ENCODE data around the gene FDX1. TPM values are rescaled to one million over a fixed set of nuclear protein-coding genes. Genes with fewer than 3 reads are reported as not detected.

Gene FDX1
- total and polyA plus RNA-seq, 2 experiments from 2014 or later, result 42.5 to 45.4 TPM

GRCh38 chr11:110481523-110481922 is 51.8 kb downstream of the FDX1 start:
- H3K36me3 ChIP-seq (replicated peaks; ENCODE audit: insufficient read depth, low read depth), result no peaks in the 10 kb centered on the region
- no peak overlapping the region for H3K4me3 ChIP-seq
- WGBS (ENCODE audit: low lambda C conversion rate, missing lambda C conversion rate), result 87% methylated on average over 5 of the region's 5 CpGs

DNA sequence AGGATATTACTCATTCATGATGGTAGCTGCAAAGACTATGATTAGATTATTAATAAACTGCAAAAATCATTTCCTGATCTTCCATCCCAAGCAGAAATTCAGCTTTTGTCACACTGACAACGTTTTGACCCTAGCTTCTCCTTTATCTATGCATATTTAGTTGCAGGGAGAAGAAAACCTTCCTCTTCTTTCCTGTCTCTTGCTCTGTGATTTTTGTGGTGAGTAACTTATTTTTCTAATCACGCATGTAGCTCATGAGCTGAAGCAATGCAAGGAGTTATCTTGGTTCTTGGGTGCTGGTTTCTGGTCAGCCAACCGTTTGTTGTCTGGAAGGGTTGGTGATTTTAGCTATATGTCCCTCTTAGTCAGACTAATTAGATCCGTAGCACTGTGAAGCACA is 56.4 kb downstream of the FDX1 start:
- Histone ChIP-seq H3K9me3 (ENCODE audit: low read depth) (no peaks in the 10 kb centered on the region), H3K36me3 (replicated peaks; ENCODE audit: insufficient read depth, low read depth) (no peaks in the 10 kb centered on the region), H3K27me3 (no peaks in the 10 kb centered on the region), H3K4me1 (ENCODE audit: insufficient read depth) (no peaks in the 10 kb centered on the region), H3K9me2 (replicated peaks; ENCODE audit: insufficient read depth) (no peaks in the 10 kb centered on the region), H3K4me2 (no peak overlapping the region), H2AFZ (no peak overlapping the region), H4K20me1 (ENCODE audit: insufficient read depth, poor library complexity, severe bottlenecking) (no peaks in the 10 kb centered on the region), H3K79me2 (no peaks in the 10 kb centered on the region), H3K4me3 (no peak overlapping the region), H3K27ac (no peak overlapping the region)
- no peak for DNase-seq (ENCODE audit: low spot score)
- TF ChIP-seq EZH2phosphoT487 (IDR thresholded peaks at IDR 0.05; ENCODE audit: low read depth, severe bottlenecking, unreplicated experiment) (no peak), EZH2 (IDR thresholded peaks at IDR 0.05; ENCODE audit: borderline replicate concordance) (no peak)
- TF ChIP-seq, protein P1, sequence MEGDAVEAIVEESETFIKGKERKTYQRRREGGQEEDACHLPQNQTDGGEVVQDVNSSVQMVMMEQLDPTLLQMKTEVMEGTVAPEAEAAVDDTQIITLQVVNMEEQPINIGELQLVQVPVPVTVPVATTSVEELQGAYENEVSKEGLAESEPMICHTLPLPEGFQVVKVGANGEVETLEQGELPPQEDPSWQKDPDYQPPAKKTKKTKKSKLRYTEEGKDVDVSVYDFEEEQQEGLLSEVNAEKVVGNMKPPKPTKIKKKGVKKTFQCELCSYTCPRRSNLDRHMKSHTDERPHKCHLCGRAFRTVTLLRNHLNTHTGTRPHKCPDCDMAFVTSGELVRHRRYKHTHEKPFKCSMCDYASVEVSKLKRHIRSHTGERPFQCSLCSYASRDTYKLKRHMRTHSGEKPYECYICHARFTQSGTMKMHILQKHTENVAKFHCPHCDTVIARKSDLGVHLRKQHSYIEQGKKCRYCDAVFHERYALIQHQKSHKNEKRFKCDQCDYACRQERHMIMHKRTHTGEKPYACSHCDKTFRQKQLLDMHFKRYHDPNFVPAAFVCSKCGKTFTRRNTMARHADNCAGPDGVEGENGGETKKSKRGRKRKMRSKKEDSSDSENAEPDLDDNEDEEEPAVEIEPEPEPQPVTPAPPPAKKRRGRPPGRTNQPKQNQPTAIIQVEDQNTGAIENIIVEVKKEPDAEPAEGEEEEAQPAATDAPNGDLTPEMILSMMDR (IDR thresholded peaks at IDR 0.05; ENCODE audit: poor library complexity), result no peak
- 85% methylated on average over 4 of the region's 4 CpGs for WGBS (ENCODE audit: low lambda C conversion rate, missing lambda C conversion rate)

More at GRCh38 chr11:110481523-110481922, 51.8 kb downstream of the FDX1 start:
- Histone ChIP-seq H4K20me1 (ENCODE audit: insufficient read depth, poor library complexity, severe bottlenecking) (no peaks in the 10 kb centered on the region), H3K9me3 (ENCODE audit: low read depth) (no peaks in the 10 kb centered on the region), H3K4me2 (no peak overlapping the region), H3K27ac (no peak overlapping the region), H3K9me2 (replicated peaks; ENCODE audit: insufficient read depth) (no peaks in the 10 kb centered on the region), H3K4me1 (ENCODE audit: insufficient read depth) (no peaks in the 10 kb centered on the region), H3K79me2 (no peaks in the 10 kb centered on the region), H2AFZ (no peak overlapping the region), H3K27me3 (no peaks in the 10 kb centered on the region)
- no peak for DNase-seq (ENCODE audit: low spot score)
- TF ChIP-seq, protein P1 (IDR thresholded peaks at IDR 0.05; ENCODE audit: poor library complexity), result no peak
- TF ChIP-seq EZH2phosphoT487 (IDR thresholded peaks at IDR 0.05; ENCODE audit: low read depth, severe bottlenecking, unreplicated experiment), result no peak

- no peaks in the 10 kb centered on the region for H3K9me2 ChIP-seq (replicated peaks; ENCODE audit: insufficient read depth)
- no peak overlapping the region for H2AFZ ChIP-seq
- H3K36me3 ChIP-seq (replicated peaks; ENCODE audit: insufficient read depth, low read depth), result no peaks in the 10 kb centered on the region
- no peak overlapping the region for H3K27ac ChIP-seq
- H3K4me2 ChIP-seq, result no peak overlapping the region
- no peak for DNase-seq (ENCODE audit: low spot score)
- H3K27me3 ChIP-seq, result no peaks in the 10 kb centered on the region
- H4K20me1 ChIP-seq (ENCODE audit: insufficient read depth, poor library complexity, severe bottlenecking), result no peaks in the 10 kb centered on the region
- H3K79me2 ChIP-seq, result no peaks in the 10 kb centered on the region
- H3K4me3 ChIP-seq, result no peak overlapping the region
- TF ChIP-seq EZH2 (IDR thresholded peaks at IDR 0.05; ENCODE audit: borderline replicate concordance) (no peak), EZH2phosphoT487 (IDR thresholded peaks at IDR 0.05; ENCODE audit: low read depth, severe bottlenecking, unreplicated experiment) (no peak)
- TF ChIP-seq, protein P1 (IDR thresholded peaks at IDR 0.05; ENCODE audit: poor library complexity), result no peak
- H3K4me1 ChIP-seq (ENCODE audit: insufficient read depth), result peaks cover 4% of the 10 kb centered on the region
- H3K9me3 ChIP-seq (ENCODE audit: low read depth), result no peaks in the 10 kb centered on the region
- 97% methylated on average over 2 of the region's 2 CpGs for WGBS (ENCODE audit: low lambda C conversion rate, missing lambda C conversion rate)
These were observed 58.7 kb downstream of the FDX1 start for GRCh38 chr11:110488446-110488845.

GRCh38 chr11:110490886-110491285 is 61.1 kb downstream of the FDX1 start:
- Histone ChIP-seq H3K4me2 (no peak overlapping the region), H3K4me3 (no peak overlapping the region), H3K27ac (no peak overlapping the region), H3K36me3 (replicated peaks; ENCODE audit: insufficient read depth, low read depth) (no peaks in the 10 kb centered on the region), H3K79me2 (no peaks in the 10 kb centered on the region), H3K27me3 (no peaks in the 10 kb centered on the region), H2AFZ (no peak overlapping the region), H3K9me2 (replicated peaks; ENCODE audit: insufficient read depth) (no peaks in the 10 kb centered on the region), H3K4me1 (ENCODE audit: insufficient read depth) (peaks cover 4% of the 10 kb centered on the region), H4K20me1 (ENCODE audit: insufficient read depth, poor library complexity, severe bottlenecking) (no peaks in the 10 kb centered on the region), H3K9me3 (ENCODE audit: low read depth) (no peaks in the 10 kb centered on the region)
- no peak for DNase-seq (ENCODE audit: low spot score)
- 80% methylated on average over 1 of the region's 1 CpG for WGBS (ENCODE audit: low lambda C conversion rate, missing lambda C conversion rate)
- TF ChIP-seq EZH2 (IDR thresholded peaks at IDR 0.05; ENCODE audit: borderline replicate concordance) (no peak), EZH2phosphoT487 (IDR thresholded peaks at IDR 0.05; ENCODE audit: low read depth, severe bottlenecking, unreplicated experiment) (no peak)
- TF ChIP-seq, protein P1 (IDR thresholded peaks at IDR 0.05; ENCODE audit: poor library complexity), result no peak

All from hepatocyte (in vitro differentiated cells).